Activated CD8-positive, alpha-beta memory T cell treated with anti-CD3 and anti-CD28 coated beads for 1 hour (primary cell): ENCODE results near the gene INSRR.

Source experiments
- DNase-seq, 2 donors: peaks; one replicate each; pipeline ENCODE4 v3.0.0-alpha.2; 2020; ENCODE audit warnings: low read depth in 1 of 2; ENCODE audit errors: extremely low read depth in 1 of 2

Gene INSRR

DNA sequence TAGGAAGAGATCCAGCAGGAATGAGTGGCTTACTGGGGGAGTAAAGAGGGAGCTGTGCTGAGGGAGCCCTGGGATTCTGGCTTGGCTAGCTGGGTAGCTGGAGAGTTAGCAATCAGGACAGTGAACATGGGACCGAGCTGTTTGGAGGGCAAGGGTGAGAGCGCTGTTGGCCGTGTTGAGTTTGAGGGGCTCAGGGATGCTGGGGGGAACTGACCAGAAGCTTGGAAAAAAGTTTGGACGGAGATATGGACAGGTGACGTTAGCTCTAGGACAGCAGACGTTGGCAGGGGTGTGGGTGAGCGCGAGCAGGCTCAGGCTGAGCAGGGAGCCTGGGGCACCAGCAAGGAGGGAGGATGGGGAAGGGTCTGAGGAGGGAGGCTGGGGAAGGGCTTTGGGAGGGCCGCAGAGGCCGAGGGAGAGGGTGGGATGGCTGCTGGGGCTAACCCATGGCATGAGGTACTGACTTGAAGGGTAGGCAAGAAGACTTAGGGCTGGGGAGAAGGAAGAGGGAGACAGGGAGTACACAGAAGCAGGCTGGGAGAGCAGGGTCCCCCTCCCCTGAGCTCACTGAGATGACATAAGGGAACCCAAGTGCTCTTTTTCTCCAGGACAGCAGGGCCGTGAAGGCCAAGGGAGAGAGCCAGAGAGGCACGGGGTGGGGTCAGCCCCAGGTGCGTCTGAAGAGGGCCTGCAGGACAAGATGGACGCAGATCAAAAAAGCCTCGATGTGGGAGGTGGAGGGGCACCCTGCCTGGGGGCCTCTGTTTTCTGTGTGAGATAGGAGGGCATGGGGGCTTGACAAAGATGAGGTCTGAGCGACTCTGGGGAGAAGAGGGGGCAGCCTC, 50.5 kb downstream of the INSRR start:
- DNase-seq = no peak

DNA sequence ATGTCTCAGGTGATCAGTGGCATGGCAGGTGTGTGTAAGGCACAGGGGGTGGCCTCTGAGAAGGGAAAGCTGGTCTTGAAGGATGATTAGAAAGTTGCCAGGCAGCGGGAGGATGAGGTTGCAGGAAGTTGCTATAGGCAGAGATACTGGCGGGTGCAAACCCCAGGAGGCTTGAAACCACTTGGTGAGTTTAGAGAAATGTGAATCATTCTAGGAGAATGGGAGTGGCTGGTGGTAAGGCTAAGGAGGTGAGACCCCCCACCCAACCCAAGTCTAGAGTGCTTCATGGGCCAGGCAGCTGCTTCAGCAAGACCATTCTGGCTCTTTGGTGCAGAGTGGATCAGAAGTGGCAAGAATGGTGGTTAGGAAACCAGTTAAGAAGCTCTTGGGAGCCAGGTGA, 51.3 kb downstream of the INSRR start:
- no peak for DNase-seq

GRCh38 chr1:156806512-156807440, 52.1 kb downstream of the INSRR start:
- DNase-seq = no peak

GRCh38 chr1:156805766-156806511, 53.0 kb downstream of the INSRR start:
- no peak for DNase-seq

DNA sequence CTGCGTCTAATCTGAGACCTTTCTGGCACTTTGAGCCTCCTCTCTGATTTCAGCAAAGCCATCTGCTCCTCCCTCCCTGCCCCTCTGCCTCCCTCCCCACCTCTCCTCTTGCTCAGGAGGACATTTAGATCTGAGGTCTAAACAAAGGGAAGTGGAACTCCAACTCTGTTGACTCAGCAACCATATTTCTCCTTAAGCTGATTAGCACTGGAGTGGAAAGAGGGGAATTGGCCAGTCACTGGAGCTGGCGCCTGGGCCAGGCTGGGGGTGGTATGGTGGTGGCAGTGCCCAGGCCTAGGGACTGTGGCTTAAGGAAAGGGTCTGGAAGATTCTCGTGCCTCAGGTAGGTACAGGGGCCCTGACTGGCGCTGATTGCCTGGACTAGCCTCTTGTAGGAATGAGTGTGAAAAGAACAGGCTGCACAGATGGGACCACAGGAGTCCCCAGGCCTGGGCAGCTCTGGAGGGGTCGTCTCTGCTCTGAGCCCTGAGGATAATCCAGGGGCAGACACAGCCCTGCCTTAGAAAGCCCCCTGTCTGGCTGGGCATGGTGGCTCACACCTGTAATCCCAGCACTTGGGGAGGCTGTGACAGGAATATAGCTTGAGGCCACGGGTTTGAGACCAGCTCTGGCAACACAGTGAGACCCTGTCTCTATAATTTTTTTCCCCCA, 54.2 kb downstream of the INSRR start:
- no peak for DNase-seq

DNA sequence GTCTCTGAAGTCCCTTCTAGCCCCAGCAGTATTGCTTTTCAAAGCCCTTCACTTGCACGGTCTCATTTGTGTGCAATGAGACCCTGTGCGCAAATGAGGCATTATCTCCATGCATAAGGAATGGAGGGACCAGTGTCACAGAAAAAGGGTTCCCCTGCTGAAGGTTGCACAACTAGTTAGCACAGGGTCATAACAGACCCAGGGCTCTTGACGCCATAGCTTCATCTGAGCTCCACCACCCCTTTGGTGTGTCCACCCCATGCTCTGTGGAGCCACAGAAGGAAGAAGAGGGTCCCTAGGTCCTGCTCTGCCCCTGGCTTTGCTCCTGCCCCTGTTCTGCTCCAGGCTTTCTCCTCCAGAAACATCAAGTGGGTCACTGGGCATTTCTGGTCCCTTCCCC, 54.9 kb downstream of the INSRR start:
- DNase-seq = no peak

DNA sequence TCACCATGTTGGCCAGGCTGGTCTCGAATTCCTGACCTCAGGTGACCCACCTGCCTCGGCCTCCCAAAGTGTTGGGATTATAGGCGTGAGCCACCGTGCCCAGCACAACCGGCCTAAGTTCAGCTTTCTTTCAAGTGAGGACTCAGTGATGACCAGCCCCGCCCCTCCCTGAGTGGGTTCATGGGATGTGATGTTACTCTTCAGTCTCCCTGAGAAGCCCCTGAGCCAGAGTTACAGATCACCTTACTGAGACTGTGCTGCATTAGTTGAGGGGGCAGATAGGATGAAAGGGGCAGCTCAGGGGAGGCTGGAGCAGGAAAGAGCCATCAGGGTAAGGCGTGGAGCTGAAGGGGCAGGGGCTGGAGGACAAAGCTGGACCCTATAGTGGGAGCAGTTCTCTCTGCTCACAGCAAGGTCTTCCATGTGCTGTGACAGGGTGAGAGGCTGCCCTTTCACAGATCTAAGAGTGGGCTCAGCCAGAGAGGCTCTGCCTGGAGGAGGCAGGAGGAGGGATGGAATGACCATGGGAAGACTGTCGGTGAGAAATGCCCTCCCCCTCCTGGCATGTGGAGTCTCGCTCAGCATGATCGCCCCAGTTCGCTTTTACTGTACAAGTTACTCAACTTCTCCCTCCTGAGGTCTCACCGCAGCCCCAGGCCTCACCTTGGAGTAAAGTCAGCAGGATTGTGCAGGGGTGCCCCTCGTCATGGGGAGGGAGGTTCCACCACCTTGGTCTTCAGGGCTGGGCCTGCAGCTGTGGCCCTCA, 55.6 kb downstream of the INSRR start:
- no peak for DNase-seq

- DNase-seq = no peak
Observed at GRCh38 chr1:156802421-156802935, 56.4 kb downstream of the INSRR start.

GRCh38 chr1:156801409-156802121, 57.4 kb downstream of the INSRR start:
- DNase-seq = no peak

GRCh38 chr1:156797212-156797871, 61.6 kb downstream of the INSRR start:
- DNase-seq = no peak

GRCh38 chr1:156796340-156797097, 62.4 kb downstream of the INSRR start:
- no peak for DNase-seq

GRCh38 chr1:156795787-156796186, 63.1 kb downstream of the INSRR start:
- DNase-seq = no peak

DNA sequence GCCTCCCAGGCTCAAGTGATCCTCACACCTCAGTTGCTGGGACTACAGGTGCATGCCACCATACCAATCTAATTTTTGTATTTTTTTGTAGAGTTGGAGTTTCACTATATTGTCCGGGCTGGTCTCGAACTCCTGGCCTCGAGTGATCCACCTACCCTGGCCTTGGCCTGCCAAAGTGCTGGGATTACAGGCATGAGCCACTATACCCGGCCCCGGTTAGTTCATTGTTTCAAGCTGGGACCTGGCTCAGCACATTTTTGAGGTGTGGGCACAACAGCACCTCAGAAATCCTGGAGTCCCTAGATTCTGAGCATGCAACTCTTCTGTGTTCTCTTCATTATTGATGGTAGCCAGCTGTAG, 63.6 kb downstream of the INSRR start:
- DNase-seq = no peak

GRCh38 chr1:156794506-156795373, 64.2 kb downstream of the INSRR start:
- DNase-seq = no peak
